ACHN (cell line): ENCODE results near the gene TBC1D22B.
A peak's percentile ranks its signal among the peaks of the same experiment; 100 is the strongest.

Experiments
- DNase-seq: peaks from one replicate; pipeline ENCODE4 v3.0.0-alpha.2; 2015
- in situ Hi-C: cut with HindIII; loops from 2 replicates; pipeline ENCODE4 v1.10.0; 2017; ENCODE audit warnings: low sequenced_read_pairs, low pct_ligation_motif_present, low pct_unique_long_range_greater_than_20kb

TBC1D22B gene

GRCh38 chr6:37366910-37367309 is 109.3 kb downstream of the TBC1D22B start:
- DNase-seq, result no peak

GRCh38 chr6:37368961-37369320 is 111.4 kb downstream of the TBC1D22B start:
- in situ Hi-C loops, result no loop called here
- DNase-seq, result no peak

More at GRCh38 chr6:37366910-37367309, 109.3 kb downstream of the TBC1D22B start:
- in situ Hi-C loops, result no loop called here

GRCh38 chr6:37369321-37370201 is 112.0 kb downstream of the TBC1D22B start:
- in situ Hi-C loops, result no loop called here
- no peak for DNase-seq

- in situ Hi-C loops, result no loop called here
These were observed 113.8 kb downstream of the TBC1D22B start for GRCh38 chr6:37371154-37372083.

GRCh38 chr6:37372116-37372515 is 114.5 kb downstream of the TBC1D22B start:
- DNase-seq, result no peak
- in situ Hi-C loops, result no loop called here

More at GRCh38 chr6:37371154-37372083, 113.8 kb downstream of the TBC1D22B start:
- DNase-seq, result no peak

GRCh38 chr6:37373822-37374471 is 116.4 kb downstream of the TBC1D22B start:
- no peak for DNase-seq
- in situ Hi-C loops, result no loop called here

- in situ Hi-C loops, result no loop called here
- no peak for DNase-seq
These were observed 117.8 kb downstream of the TBC1D22B start for GRCh38 chr6:37375376-37375775.

- no peak for DNase-seq
- in situ Hi-C loops, result no loop called here
These were observed 118.6 kb downstream of the TBC1D22B start for GRCh38 chr6:37376078-37376743.

- in situ Hi-C loops, result no loop called here
- peak; percentile 56 for DNase-seq
These were observed 124.0 kb downstream of the TBC1D22B start for GRCh38 chr6:37381579-37381978.
